GM21786 (cell line): ENCODE results near the gene LNX1.
"Not testable (repeated sequence)": the region's sequence is repeated elsewhere in the genome, so short reads cannot be mapped to it uniquely, and the experiment has no call there.

ENCODE experiments used
- ATAC-seq: cut with Tn5 transposase; IDR thresholded peaks from one replicate; pipeline ENCODE4 v1.9.1; 2021; ENCODE audit not compliant: unreplicated experiment

Gene LNX1

DNA sequence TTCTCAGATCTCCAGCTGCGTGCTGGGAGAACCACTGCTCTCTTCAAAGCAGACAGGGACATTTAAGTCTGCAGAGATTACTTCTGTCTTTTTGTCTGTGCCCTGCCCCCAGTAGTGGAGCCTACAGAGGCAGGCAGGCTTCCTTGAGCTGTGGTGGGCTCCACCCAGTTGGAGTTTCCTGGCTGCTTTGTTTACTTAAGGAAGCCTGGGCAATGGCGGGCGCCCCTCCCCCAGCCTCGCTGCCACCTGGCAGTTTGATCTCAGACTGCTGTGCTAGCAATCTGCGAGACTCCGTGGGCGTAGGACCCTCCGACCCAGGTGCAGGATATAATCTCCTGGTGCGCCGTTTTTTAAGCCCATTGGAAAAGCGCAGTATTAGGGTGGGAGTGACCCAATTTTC is 181.8 kb downstream of the LNX1 start:
- not testable (repeated sequence) for ATAC-seq
